IPS-18a (cell line): ENCODE data around the gene OVOL1.

Experiments
- H3K27ac ChIP-seq: one replicate; pipeline ENCODE4 v1.5.1; 2013; ENCODE audit warnings: low read length
- H3K27me3 ChIP-seq: one replicate; pipeline ENCODE4 v1.6.1; 2013; ENCODE audit warnings: mild to moderate bottlenecking, low read length; ENCODE audit not compliant: control insufficient read depth, insufficient read depth
- H3K36me3 ChIP-seq: one replicate; pipeline ENCODE4 v1.6.1; 2013; ENCODE audit warnings: low read depth, low read length; ENCODE audit not compliant: control insufficient read depth
- H3K4me1 ChIP-seq: one replicate; pipeline ENCODE4 v1.6.1; 2013; ENCODE audit warnings: low read depth, low read length; ENCODE audit not compliant: control insufficient read depth
- H3K4me3 ChIP-seq: one replicate; pipeline ENCODE4 v1.5.1; 2013; ENCODE audit warnings: low read length
- H3K9ac ChIP-seq: one replicate; pipeline ENCODE4 v1.6.1; 2013; ENCODE audit warnings: mild to moderate bottlenecking, low read length, moderate library complexity
- H3K9me3 ChIP-seq: one replicate; pipeline ENCODE4 v1.6.1; 2013; ENCODE audit warnings: low read depth, low read length; ENCODE audit not compliant: control insufficient read depth

The OVOL1 gene

DNA sequence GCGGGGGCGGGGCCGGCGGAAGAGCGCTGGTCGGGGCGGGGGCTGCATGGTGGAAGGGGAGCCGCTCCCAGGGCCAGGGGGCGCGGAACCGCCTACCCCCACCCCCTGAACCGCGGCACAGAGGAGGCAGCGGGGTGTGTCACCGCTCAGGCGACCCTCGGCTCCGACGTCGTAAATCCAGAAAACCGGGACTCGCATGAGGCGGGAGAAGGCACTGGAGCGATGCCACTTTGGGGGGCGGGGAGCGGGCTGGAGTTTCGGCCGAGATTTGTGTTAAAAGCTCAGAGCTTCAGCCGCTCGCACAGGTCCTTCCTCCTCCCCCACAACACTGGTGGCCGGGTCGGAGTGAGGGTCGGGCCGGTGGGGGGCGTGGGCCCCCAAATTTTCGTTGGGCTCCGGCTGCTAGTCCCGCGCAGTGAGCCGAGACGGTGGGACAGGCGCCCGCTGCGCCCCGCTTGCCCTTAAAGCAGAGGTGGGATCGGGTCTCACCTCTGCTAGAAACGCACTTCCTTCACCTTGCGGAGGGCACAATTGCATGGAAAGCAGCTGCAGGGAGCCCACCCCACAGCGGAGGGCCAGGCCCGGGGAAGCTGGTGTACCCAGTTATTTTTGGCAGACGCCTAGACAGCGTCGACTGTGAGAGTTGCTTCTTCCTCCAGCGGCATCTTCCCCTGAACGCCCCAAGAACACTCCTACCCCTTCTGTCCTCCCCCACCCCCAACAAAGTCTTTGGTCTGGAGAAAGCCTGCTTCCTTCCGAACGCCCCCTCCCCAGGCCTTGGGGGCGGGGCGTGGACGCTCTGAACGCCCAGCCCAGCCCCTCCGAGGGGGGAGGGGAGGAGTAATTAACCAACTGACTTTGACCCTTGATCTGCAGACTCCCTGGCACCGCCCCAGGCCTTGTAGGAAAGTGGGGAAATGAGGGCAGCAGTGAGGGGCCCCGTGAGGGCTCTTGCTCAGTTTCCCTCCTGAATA lies 1.1 kb downstream of the OVOL1 start:
- Histone ChIP-seq H3K4me3 (peak overlapping the region; percentile 68), H3K9me3 (no peaks in the 10 kb centered on the region), H3K9ac (peak overlapping the region; percentile 28), H3K27me3 (peaks cover 58% of the 10 kb centered on the region), H3K27ac (no peak overlapping the region), H3K4me1 (peaks cover 25% of the 10 kb centered on the region), H3K36me3 (no peaks in the 10 kb centered on the region)

DNA sequence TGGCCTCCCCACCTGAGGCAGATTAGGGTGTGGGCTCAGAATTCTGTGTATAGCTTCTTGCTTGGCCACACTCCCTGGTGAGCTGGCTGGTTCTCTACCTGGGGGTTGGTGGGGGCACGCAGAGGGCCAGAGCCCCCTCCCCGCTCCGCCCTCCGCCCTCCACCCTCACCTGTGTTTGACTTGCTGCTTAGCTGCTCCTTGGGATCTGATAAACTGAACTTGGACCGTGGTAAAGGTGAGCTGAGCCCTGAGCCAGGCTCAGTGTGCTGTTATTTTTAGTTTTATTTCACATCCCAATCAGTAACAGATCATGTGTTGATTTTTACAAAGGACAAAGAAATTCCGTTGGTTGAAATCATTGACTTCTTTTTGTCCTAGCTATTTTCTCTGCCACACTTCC lies 2.0 kb downstream of the OVOL1 start:
- Histone ChIP-seq H3K9ac (peak overlapping the region; percentile 2), H3K4me1 (peaks cover 25% of the 10 kb centered on the region), H3K36me3 (no peaks in the 10 kb centered on the region), H3K9me3 (no peaks in the 10 kb centered on the region), H3K27ac (no peak overlapping the region), H3K4me3 (peak overlapping the region; percentile 68), H3K27me3 (peaks cover 52% of the 10 kb centered on the region)

DNA sequence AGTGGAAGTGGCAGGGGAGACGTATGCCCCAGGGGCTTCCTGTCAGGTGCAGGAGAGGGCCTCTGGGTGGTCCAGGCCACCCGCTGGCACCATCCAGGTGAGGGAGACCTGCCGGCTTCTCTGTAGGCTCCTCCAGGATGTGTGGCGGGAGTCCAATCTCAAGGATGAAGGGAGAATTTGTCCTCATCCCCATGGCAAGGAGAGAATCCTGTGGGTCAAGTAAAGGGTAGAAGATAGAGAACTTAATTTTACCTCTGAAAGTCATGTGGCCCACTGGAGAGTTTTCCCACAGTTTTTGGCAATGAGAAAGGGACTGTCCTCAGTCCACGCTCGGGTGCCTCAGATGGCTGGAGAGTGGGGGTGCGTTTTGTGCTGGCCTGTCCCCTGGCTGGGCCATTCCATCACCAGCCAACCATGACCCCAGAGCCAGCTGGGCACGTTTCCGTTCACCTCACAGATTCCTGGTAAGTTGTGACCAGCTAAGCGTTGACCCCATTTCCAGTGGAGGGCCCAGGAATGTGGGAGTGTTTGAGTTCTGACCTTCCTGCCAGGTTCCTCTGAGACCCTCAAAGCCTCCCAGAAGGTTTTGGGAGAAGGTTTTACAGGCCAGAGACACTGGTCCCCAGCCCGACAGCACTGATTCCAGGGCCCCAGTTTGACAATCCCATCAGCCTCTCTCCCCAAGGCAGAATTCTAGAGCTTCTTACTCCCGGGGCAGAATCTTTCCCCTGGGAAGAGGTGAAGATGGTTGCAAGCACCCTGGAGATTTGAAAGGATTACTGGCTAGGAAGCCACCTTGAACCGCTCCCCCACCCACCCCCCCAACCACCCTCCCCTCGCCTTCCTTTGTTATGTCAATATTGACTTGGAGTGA lies 2.6 kb downstream of the OVOL1 start:
- H3K27ac ChIP-seq = no peak overlapping the region
- H3K4me1 ChIP-seq = peaks cover 22% of the 10 kb centered on the region
- no peak overlapping the region for H3K9ac ChIP-seq
- no peaks in the 10 kb centered on the region for H3K9me3 ChIP-seq
- H3K36me3 ChIP-seq = no peaks in the 10 kb centered on the region
- H3K4me3 ChIP-seq = no peak overlapping the region
- H3K27me3 ChIP-seq = peaks cover 45% of the 10 kb centered on the region

DNA sequence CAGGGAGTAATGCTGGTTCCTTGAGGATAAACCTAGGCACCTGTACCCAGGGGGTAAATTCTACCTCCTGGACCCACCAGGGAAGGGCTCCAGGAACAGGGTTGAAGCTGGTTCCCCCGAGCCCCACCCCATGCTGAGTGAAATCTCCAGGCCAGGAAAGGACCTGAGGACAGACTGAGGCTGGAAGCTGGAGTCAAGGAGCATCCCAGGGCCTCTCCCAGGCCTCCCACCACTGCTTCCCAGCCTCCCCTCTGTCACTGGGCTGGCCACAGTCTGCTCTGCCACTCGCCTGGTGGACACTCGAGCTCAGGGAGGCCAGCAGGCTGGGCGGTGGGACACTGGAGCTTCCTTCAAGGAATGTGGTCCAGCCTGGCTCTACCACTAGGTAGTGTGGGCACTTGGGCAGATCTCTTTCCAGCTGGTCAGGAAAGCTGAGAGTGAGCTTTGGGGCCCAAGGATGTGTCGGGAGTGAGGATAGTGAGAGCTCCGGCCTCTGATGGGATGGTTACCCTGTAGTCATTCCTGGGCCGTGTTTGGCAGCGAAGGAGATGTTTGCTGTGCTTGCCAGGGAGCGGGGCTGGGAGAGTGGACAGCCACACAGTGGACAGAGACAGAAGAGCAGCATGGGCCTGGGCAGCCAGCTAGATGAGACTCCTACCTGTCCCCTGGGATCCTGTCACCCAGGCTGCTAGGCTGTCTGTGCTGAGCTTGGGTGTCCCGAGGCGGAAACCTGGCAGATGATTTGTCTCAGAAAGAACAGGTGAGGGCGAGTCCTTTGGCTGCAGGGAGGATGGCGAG lies 3.4 kb downstream of the OVOL1 start:
- H3K27me3 ChIP-seq = peaks cover 37% of the 10 kb centered on the region

DNA sequence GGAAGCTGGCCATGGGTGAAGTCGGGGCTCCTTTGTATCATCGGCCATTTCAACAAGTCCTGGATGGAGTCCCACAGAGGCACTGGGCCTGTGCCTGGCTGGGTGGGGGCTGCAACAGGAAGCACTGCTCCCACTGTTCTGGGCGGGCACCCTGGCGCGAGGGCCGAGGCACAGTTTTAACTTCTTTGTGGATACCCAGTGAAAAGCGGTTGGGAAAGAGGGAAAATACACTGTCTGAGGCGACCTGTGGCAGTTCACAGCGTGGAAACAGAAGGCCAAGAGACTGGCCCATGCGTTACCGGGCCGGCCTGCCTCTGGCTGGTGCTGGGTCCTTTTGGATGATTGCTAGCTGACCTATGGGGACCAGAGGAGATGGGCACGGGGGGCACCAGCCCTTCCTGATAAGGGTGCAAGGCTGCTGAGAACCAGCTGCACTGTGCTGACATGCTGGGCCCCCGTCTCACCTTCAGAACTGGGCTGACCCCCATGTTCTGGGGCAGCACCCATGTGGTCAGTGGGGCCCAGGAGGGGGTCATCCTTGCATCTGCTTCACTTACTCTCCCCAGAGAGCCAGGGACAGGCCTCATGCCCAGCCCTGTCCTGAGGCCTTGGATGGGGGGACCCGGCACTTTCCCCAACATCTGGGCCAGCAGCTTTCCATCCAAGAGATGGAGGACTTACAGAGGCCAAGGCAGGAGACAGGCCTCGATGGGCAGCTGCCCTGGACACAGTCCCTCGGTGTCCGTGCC lies 4.2 kb downstream of the OVOL1 start:
- Histone ChIP-seq H3K27me3 (peaks cover 29% of the 10 kb centered on the region), H3K9me3 (no peaks in the 10 kb centered on the region), H3K27ac (no peak overlapping the region), H3K4me3 (no peak overlapping the region), H3K36me3 (no peaks in the 10 kb centered on the region), H3K4me1 (peaks cover 16% of the 10 kb centered on the region), H3K9ac (no peak overlapping the region)

More for the DNA sequence above, 3.4 kb downstream of the OVOL1 start:
- H3K9me3 ChIP-seq = no peaks in the 10 kb centered on the region
- H3K36me3 ChIP-seq = no peaks in the 10 kb centered on the region
- H3K9ac ChIP-seq = no peak overlapping the region
- H3K27ac ChIP-seq = no peak overlapping the region
- H3K4me1 ChIP-seq = peaks cover 20% of the 10 kb centered on the region
- H3K4me3 ChIP-seq = no peak overlapping the region

DNA sequence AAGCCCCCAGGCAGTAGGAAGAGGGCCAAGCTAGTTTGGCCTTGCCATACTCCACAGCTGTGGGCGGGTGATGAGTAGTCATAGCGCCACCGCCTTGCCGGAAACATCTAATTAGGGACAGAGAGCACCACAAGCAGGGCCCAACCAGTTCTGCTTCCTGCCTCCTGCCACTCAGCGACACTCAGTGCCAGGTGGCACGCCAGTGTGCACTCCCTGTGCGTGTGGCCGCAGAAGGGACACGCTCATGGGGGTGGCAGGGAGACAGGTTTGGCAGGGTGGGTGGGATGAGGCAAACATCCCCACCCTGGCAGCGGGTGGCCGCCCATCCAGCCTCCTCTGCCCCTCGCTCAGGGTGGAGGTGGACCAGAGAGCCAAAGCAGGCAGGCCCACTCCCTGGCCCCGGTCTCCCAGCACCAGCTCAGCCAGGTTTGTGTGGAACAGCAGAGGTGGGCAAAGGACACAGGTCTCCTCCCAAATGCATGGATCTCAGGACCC lies 4.9 kb downstream of the OVOL1 start:
- Histone ChIP-seq H3K27me3 (peaks cover 23% of the 10 kb centered on the region), H3K9me3 (no peaks in the 10 kb centered on the region), H3K27ac (no peak overlapping the region), H3K36me3 (no peaks in the 10 kb centered on the region), H3K4me3 (no peak overlapping the region), H3K4me1 (peaks cover 23% of the 10 kb centered on the region), H3K9ac (no peak overlapping the region)

DNA sequence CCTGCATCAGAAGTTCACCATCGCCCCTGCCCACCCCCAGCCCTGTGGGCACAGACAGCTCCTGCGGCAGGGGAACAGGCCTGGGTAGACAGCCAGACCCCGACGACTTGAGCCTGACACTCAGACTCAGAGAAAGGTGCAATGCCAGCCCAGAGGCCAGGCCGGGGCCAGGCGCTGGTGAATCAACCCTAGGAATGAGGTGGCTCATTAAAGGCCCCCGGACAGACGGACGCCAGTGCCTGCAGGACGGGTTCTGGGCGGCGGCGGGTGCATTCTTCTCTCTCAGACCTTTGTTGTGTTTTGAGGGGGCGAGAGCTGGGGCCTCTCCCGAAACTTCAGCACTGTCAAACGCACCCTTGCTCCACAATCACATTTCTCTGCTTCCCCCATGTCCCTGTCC lies 5.6 kb downstream of the OVOL1 start:
- no peaks in the 10 kb centered on the region for H3K36me3 ChIP-seq
- peaks cover 18% of the 10 kb centered on the region for H3K27me3 ChIP-seq
- peaks cover 30% of the 10 kb centered on the region for H3K4me1 ChIP-seq
- H3K4me3 ChIP-seq = no peak overlapping the region
- no peaks in the 10 kb centered on the region for H3K9me3 ChIP-seq
- no peak overlapping the region for H3K9ac ChIP-seq
- H3K27ac ChIP-seq = no peak overlapping the region

DNA sequence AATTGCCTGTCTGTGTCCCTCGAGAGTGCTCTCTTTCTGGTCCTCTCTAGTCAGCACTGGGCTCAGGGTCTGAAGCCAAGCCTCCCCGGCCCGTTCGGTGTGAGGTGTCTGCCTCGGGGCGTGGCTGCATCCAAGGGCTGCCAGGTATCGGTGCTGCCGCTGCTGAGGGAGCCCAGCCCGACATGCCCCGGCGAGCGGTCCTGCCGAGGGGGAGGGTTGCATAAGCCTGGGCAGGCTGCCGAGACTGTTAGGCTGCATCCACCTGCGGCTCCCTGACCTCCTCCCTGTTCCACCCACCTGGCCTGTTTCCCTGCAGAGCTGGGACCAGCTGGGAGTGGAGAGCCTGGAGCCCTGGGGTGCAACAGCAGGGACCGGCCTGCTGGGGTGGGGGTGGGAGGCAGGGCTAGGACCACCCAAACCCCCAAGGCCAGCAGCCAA lies 6.3 kb downstream of the OVOL1 start:
- H3K4me1 ChIP-seq = peaks cover 35% of the 10 kb centered on the region

DNA sequence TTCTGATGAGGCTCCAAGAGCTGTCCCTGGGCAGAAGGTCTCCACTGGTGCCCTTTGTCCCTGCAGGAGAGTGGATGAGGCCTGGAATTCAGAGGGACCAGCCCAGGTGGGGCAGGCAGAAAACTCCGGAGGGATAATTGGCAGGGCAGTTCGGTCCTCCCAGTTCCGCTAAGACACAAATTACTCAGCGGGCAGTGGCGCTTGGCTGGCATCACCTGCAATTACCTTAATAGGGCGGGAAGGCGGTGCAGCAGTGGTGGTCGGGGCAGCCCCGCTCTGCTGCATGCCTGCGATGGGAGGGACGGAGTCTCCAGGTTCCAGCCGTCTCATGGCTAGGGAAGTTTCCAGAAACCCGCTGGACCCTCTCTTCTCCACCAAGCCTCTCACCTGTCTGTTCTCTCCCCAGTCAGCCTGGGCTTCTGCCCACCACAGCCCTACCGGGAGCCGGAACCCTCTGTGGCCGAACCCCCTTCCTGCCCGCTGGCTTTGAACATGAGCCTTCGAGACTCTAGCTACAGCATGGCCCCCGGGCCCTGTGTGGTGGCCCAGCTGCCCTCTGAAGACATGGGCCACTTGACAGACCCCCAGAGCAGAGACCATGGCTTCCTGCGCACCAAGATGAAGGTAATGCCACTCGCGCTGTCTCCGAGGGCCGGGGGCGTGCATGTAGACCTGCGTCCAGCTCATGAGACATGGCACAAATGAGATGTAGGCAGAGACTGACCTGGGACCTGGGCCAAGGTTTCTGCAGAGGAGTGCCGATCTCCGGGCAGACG lies 7.0 kb downstream of the OVOL1 start:
- Histone ChIP-seq H3K36me3 (no peaks in the 10 kb centered on the region), H3K9me3 (no peaks in the 10 kb centered on the region), H3K27me3 (peaks cover 4% of the 10 kb centered on the region), H3K4me1 (peaks cover 31% of the 10 kb centered on the region), H3K9ac (no peak overlapping the region), H3K27ac (no peak overlapping the region), H3K4me3 (no peak overlapping the region)

More for the DNA sequence above, 6.3 kb downstream of the OVOL1 start:
- peaks cover 11% of the 10 kb centered on the region for H3K27me3 ChIP-seq
- no peaks in the 10 kb centered on the region for H3K9me3 ChIP-seq
- no peak overlapping the region for H3K4me3 ChIP-seq
- H3K27ac ChIP-seq = no peak overlapping the region
- H3K9ac ChIP-seq = no peak overlapping the region
- H3K36me3 ChIP-seq = no peaks in the 10 kb centered on the region
